A375 (cell line): ENCODE results near the gene SRPK3. TPM values are rescaled to one million over a fixed set of nuclear protein-coding genes. Genes with fewer than 3 reads are reported as not detected.

ENCODE experiments used
- total RNA-seq: library from RNA; depleted of rRNA; stranded (reverse); fragments of >200 nt; shearing (Covaris generic); gene quantifications from 2 replicates; pipeline ENCODE4 v1.2.3, GENCODE V29; 2014; rRNA removed

SRPK3 gene, protein sequence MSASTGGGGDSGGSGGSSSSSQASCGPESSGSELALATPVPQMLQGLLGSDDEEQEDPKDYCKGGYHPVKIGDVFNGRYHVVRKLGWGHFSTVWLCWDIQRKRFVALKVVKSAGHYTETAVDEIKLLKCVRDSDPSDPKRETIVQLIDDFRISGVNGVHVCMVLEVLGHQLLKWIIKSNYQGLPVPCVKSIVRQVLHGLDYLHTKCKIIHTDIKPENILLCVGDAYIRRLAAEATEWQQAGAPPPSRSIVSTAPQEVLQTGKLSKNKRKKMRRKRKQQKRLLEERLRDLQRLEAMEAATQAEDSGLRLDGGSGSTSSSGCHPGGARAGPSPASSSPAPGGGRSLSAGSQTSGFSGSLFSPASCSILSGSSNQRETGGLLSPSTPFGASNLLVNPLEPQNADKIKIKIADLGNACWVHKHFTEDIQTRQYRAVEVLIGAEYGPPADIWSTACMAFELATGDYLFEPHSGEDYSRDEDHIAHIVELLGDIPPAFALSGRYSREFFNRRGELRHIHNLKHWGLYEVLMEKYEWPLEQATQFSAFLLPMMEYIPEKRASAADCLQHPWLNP
- total RNA-seq = 1.8 and 2.0 TPM in 2 replicates

DNA sequence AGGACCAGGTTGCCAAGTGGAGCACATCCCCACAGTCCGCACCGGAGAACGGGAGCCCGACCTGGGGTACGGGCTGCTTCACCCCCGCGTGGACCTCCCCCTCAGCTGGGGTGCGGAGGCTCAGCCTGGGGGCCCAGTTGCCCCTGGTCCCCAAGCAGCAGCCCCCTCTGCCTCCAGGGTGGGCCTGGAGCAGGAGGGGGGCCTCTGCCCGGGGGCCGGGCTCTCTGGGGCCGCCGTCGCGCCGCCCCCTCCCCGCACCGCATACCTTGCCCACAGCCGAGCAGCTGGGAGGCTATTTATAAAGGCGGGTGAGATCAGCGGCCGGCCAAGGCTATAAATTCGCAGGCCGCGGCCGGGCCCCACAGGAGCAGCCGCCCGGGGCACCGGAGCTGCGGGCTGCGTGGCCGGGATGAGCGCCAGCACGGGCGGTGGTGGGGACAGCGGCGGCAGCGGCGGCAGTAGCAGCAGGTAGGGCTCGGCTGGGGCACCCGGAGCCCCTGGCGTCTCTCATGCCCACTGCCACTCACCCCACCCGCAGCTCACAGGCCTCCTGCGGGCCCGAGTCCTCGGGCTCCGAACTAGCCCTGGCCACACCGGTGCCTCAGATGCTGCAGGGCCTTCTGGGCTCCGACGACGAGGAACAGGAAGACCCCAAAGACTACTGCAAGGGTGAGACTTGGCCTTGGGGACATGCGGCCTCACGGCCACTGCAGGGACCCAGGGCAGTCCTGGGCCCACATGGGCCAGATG, at the start of gene SRPK3:
TSS of gene SRPK3 (plus strand) at position 364 of the 750 bp plus-strand sequence. CDS start at position 410, 46 bp downstream.

GRCh38 chrX:153763989-153764755, 16.7 kb upstream of the SRPK3 start, which contains the start of gene PLXNB3:
PLXNB3 (plus strand) TSS chrX:153764249; CDS start chrX:153765536, 1,287 bp downstream.

DNA sequence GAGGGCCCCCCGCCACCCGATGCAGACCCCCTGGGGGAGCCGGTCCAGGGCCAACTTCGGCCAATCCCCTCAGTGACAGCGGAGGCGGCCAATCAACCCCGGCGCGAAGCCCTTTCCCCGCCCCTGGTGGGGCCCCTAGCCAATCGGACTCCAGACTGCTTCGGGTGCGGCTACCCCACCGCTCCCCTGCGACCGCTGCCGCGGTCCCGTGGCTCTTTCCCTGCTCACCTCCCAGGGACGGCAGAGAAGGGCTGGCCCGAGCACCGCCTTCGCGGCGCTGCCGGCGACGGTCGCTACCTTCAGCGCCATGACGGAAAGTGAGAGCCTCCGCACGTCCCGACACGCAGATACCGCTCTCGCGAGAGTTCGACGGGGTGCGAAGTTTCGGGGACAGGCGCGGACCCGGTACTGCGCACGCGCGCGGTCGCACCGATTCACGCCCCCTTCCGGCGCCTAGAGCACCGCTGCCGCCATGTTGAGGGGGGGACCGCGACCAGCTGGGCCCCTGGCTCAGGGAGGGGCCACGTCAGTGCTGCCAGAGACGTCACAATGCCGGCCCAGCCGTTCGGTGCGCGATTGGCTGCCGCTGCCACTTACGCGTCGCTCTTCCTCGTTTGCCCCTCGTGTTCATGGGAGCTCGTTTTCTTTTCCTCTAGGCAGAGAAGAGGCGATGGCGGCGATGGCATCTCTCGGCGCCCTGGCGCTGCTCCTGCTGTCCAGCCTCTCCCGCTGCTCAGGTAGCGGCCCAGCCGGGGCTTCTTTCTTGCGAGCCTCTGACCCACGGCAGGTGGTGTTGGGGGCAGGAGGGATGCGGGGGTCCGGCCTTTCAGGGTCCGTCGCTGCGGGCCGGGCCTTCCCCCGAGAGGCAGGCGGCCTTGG, 13.4 kb downstream of the SRPK3 start, which contains the start of the genes IDH3G and SSR4:
TSS of gene IDH3G (minus strand) at position 358 of the 879 bp plus-strand sequence. CDS start at position 309, 49 bp downstream.
TSS of gene SSR4 (plus strand) at position 651 of the 879 bp plus-strand sequence. CDS start at position 671, 20 bp downstream.

DNA sequence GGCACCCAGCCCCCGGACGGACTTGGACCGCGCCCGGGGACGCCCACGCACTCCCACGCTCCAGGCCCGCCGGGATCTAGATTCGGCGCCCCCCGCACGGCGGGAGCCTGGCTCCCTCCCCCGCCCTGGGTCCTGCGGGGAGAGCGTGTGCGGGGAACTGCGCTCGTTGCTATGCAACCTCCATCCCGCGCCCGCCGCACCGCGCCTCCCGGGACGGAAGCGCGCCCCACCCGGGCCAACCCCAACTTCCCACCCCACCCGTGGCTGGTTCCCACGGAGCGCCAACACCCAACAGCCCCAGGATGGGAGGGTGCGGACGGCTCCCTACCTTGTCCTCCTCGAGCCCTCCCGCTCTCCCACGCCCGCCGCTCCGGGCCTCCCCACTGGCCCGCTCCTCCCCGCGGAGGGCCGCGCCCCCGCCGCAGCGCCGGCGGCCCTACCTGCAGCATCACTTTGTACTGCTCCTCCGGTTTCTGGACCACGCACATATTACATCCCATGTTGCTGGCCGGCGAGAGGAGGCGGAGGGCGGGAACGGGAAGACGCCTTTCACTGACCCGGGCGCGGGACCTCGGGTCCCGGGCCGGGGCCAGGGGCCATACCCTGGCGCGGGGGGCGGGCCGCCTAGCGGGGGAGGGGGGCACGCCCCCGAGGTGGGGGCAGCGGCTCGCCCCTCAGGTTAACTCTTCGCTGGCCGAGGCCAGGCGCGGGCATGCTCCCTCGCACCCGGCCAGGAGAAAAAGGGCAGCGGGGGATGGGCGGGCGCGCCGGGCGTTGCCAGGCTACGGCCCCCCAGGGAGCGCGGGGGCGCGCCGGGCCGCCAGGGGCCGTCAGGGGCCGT, 49.2 kb downstream of the SRPK3 start, which contains the start of gene PDZD4:
TSS of gene PDZD4 (minus strand) at position 746 of the 841 bp plus-strand sequence. CDS start at position 500, 246 bp downstream.

Other genes with a start within 250 kb of the SRPK3 start
- gene CCNQ, start 181.9 kb upstream of the SRPK3 start, total RNA-seq = 48.6 and 55.8 TPM in 2 replicates
- gene DUSP9, start 133.8 kb upstream of the SRPK3 start, total RNA-seq = 6.0 and 7.6 TPM in 2 replicates
- 0.61 and 2.5 TPM in 2 replicates for gene PNCK, start 107.2 kb upstream of the SRPK3 start, total RNA-seq
- gene SLC6A8, start 93.1 kb upstream of the SRPK3 start, total RNA-seq = 31.5 and 51.9 TPM in 2 replicates
- 215 and 221 TPM in 2 replicates for gene BCAP31, start 56.7 kb upstream of the SRPK3 start, total RNA-seq
- gene ABCD1, start 56.2 kb upstream of the SRPK3 start, total RNA-seq = 17.0 and 17.8 TPM in 2 replicates
- 33.5 and 40.3 TPM in 2 replicates for gene PLXNB3, start 16.8 kb upstream of the SRPK3 start, total RNA-seq
- gene IDH3G, start 13.3 kb downstream of the SRPK3 start, total RNA-seq = 64.2 and 90.6 TPM in 2 replicates
- gene SSR4, start 13.6 kb downstream of the SRPK3 start, total RNA-seq = 153 and 178 TPM in 2 replicates
- 2.8 and 5.4 TPM in 2 replicates for gene PDZD4, start 49.5 kb downstream of the SRPK3 start, total RNA-seq
- 41.7 and 45.7 TPM in 2 replicates for gene L1CAM, start 105.1 kb downstream of the SRPK3 start, total RNA-seq
- gene AVPR2, start 123.6 kb downstream of the SRPK3 start, total RNA-seq = 0.27 TPM in 1 of 2 replicates, not detected in the other
- 65.6 and 85.4 TPM in 2 replicates for gene ARHGAP4, start 145.2 kb downstream of the SRPK3 start, total RNA-seq
- gene NAA10, start 154.0 kb downstream of the SRPK3 start, total RNA-seq = 140 and 164 TPM in 2 replicates
- 0.23 and 1.1 TPM in 2 replicates for gene RENBP, start 163.6 kb downstream of the SRPK3 start, total RNA-seq
- 73.1 and 81.3 TPM in 2 replicates for gene HCFC1, start 190.8 kb downstream of the SRPK3 start, total RNA-seq
- gene TMEM187, start 191.7 kb downstream of the SRPK3 start, total RNA-seq = 2.9 TPM in 2 replicates
- 210 and 235 TPM in 2 replicates for gene IRAK1, start 238.9 kb downstream of the SRPK3 start, total RNA-seq